ENCODE results near the gene MTUS2. TPM values are rescaled to one million over a fixed set of nuclear protein-coding genes. Genes with fewer than 3 reads are reported as not detected.

Gene MTUS2
- total RNA-seq, 1 experiment from 2014 or later = under 0.01 TPM

GRCh38 chr13:29106651-29107050 lies 286.5 kb downstream of the MTUS2 start:
- no peak for DNase-seq (ENCODE audit: low read depth)

GRCh38 chr13:29108068-29108786 lies 288.1 kb downstream of the MTUS2 start:
- DNase-seq (ENCODE audit: low read depth) = no peak

- no peak for DNase-seq (ENCODE audit: low read depth)
Observed at GRCh38 chr13:29109987-29110386, 289.8 kb downstream of the MTUS2 start.

- DNase-seq (ENCODE audit: low read depth) = no peak
Observed at GRCh38 chr13:29111446-29111845, 291.3 kb downstream of the MTUS2 start.

- DNase-seq (ENCODE audit: low read depth) = no peak
Observed at GRCh38 chr13:29115842-29116241, 295.7 kb downstream of the MTUS2 start.

- DNase-seq (ENCODE audit: low read depth) = no peak
Observed at GRCh38 chr13:29117663-29118062, 297.5 kb downstream of the MTUS2 start.

GRCh38 chr13:29118471-29118870 lies 298.3 kb downstream of the MTUS2 start:
- DNase-seq (ENCODE audit: low read depth) = no peak

GRCh38 chr13:29125191-29125933 lies 305.2 kb downstream of the MTUS2 start:
- no peak for DNase-seq (ENCODE audit: low read depth)

- DNase-seq (ENCODE audit: low read depth) = no peak
Observed at GRCh38 chr13:29125934-29126424, 305.8 kb downstream of the MTUS2 start.

GRCh38 chr13:29129616-29130015 lies 309.5 kb downstream of the MTUS2 start:
- no peak for DNase-seq (ENCODE audit: low read depth)

- DNase-seq (ENCODE audit: low read depth) = no peak
Observed at GRCh38 chr13:29131159-29131558, 311.0 kb downstream of the MTUS2 start.

GRCh38 chr13:29131881-29132668 lies 311.9 kb downstream of the MTUS2 start:
- no peak for DNase-seq (ENCODE audit: low read depth)

GRCh38 chr13:29136341-29136740 lies 316.2 kb downstream of the MTUS2 start:
- DNase-seq (ENCODE audit: low read depth) = no peak

- DNase-seq (ENCODE audit: low read depth) = no peak
Observed at GRCh38 chr13:29137016-29137415, 316.9 kb downstream of the MTUS2 start.

- DNase-seq (ENCODE audit: low read depth) = no peak
Observed at GRCh38 chr13:29137995-29138394, 317.9 kb downstream of the MTUS2 start.

- peak; percentile 32 for DNase-seq (ENCODE audit: low read depth)
Observed at GRCh38 chr13:29140277-29140676, 320.1 kb downstream of the MTUS2 start.

- no peak for DNase-seq (ENCODE audit: low read depth)
Observed at GRCh38 chr13:29143847-29144246, 323.7 kb downstream of the MTUS2 start.

- DNase-seq (ENCODE audit: low read depth) = no peak
Observed at GRCh38 chr13:29154390-29154789, 334.3 kb downstream of the MTUS2 start.

GRCh38 chr13:29156136-29156535 lies 336.0 kb downstream of the MTUS2 start:
- DNase-seq (ENCODE audit: low read depth) = no peak

GRCh38 chr13:29159871-29160270 lies 339.7 kb downstream of the MTUS2 start:
- no peak for DNase-seq (ENCODE audit: low read depth)

- no peak for DNase-seq (ENCODE audit: low read depth)
Observed at GRCh38 chr13:29160862-29161261, 340.7 kb downstream of the MTUS2 start.

GRCh38 chr13:29161676-29162075 lies 341.5 kb downstream of the MTUS2 start:
- DNase-seq (ENCODE audit: low read depth) = no peak

Measured in Daoy (cell line).